ENCODE results near the gene C14orf180.

Gene C14orf180

DNA sequence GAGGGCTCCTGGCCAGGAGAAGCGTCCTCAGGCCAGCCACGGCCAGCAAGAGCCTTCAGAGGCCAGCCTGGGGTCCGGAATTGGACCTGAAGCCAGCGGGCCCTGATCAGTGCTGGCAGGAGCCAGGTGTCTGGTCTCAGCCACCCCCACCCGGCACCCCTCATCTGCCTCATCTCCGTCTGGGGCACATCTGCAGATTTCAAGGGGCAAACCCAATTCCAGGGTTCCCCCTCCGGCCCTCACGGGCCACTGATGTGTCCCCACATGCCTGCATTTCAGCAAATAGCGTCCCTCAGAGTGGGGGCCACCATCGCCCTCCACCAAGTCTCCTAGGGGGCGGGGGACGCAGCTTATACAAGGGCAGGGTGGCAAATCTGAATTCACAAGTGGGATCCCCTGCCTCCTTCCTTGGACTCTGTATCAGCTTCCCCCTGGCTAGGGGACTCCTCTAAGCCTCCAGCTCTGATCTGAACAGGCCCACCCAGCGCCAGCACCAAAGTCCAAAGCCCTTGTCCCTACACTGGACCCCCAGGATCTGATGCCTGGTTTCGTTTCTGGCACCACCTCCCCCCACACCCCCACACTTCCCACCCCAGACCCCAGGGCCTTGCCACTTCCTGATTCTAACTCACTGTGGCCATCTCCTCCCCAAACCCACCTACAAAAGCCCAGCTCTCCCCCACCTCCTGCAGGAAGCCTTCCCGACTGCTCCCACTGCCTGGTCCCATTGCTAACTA is 14.9 kb downstream of the C14orf180 start:
- TF ChIP-seq GATA2 (IDR thresholded peaks at IDR 0.05; ENCODE audit: low read depth, low read length), result no peak
- no peak for TF ChIP-seq GATA3 (IDR thresholded peaks at IDR 0.05; ENCODE audit: low read depth, low read length)

GRCh38 chr14:104595116-104595675 is 15.6 kb downstream of the C14orf180 start:
- TF ChIP-seq GATA3 (IDR thresholded peaks at IDR 0.05; ENCODE audit: low read depth, low read length) (no peak), GATA2 (IDR thresholded peaks at IDR 0.05; ENCODE audit: low read depth, low read length) (no peak)

- TF ChIP-seq GATA2 (IDR thresholded peaks at IDR 0.05; ENCODE audit: low read depth, low read length), result no peak
- TF ChIP-seq GATA3 (IDR thresholded peaks at IDR 0.05; ENCODE audit: low read depth, low read length), result no peak
Measured at GRCh38 chr14:104595911-104596450, 16.4 kb downstream of the C14orf180 start.

DNA sequence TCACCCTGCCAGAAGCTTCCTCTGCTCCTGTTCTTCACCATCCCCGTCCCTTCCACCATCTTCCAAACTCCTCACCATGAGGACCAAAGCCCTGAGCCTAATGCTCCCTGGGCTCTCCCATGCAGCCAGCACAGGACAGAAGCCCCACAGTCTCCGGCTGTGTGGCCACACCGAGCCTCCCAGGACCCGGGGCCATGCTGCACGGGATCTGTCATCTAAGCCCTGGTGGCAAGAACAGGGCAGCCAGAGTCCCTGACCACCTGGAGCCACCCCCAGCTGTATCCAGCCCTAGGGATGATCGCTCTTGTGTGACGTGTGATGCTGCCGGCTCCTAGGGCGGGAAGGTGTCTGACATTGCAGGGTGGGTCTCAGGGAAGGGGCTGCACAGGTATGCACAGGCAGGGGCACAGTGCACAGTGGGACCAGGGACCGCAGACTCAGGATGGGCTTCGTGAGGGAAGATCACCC is 16.9 kb downstream of the C14orf180 start:
- no peak for TF ChIP-seq GATA3 (IDR thresholded peaks at IDR 0.05; ENCODE audit: low read depth, low read length)

DNA sequence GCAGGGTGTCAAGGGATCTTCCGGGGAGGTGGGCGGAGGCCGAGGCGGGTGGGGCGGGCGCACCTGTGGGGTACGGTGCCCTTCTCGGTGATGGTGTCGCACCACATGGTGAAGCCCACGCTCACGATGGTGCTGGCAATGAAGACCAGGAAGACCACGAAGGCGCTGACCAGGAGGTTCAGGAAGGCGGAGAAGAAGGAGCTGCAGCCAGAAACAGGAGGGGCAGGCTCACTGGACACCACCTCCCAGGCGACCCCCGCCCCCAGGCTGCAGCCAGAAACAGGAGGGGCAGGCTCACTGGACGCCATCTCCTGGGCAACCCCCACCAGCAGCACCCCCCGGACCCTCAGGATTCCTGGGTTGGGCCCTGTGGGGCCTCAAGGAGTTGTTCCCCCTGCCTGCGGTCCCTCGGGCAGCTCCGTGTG is 17.4 kb downstream of the C14orf180 start:
- TF ChIP-seq GATA2 (IDR thresholded peaks at IDR 0.05; ENCODE audit: low read depth, low read length) (no peak), GATA3 (IDR thresholded peaks at IDR 0.05; ENCODE audit: low read depth, low read length) (no peak)

- no peak for TF ChIP-seq GATA3 (IDR thresholded peaks at IDR 0.05; ENCODE audit: low read depth, low read length)
- no peak for TF ChIP-seq GATA2 (IDR thresholded peaks at IDR 0.05; ENCODE audit: low read depth, low read length)
Measured at GRCh38 chr14:104597576-104597975, 18.0 kb downstream of the C14orf180 start.

- TF ChIP-seq GATA2 (IDR thresholded peaks at IDR 0.05; ENCODE audit: low read depth, low read length) (no peak), GATA3 (IDR thresholded peaks at IDR 0.05; ENCODE audit: low read depth, low read length) (no peak)
Measured at GRCh38 chr14:104598039-104598909, 18.7 kb downstream of the C14orf180 start.

- TF ChIP-seq GATA3 (IDR thresholded peaks at IDR 0.05; ENCODE audit: low read depth, low read length) (no peak), GATA2 (IDR thresholded peaks at IDR 0.05; ENCODE audit: low read depth, low read length) (no peak)
Measured at GRCh38 chr14:104598910-104599273, 19.3 kb downstream of the C14orf180 start.

DNA sequence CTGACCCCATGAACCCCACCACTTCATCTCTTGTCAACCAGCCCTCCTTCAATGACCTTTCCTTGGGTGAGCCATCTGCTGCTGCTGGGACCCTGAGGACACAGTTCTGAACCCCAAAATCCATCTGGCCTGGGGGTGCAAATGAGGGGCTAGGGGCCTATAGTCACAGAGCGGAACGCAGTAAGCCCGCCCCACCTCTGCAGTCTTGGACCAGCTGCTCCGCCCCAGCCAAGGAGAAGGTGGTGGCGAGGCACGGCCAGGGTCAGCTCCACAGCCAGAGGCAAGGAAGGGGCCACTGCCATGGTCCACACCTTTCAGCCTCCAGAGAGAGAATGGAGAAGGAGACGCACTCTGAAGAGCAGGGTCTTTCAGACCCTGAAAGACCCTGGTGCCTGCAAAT is 19.9 kb downstream of the C14orf180 start:
- no peak for TF ChIP-seq GATA2 (IDR thresholded peaks at IDR 0.05; ENCODE audit: low read depth, low read length)
- no peak for TF ChIP-seq GATA3 (IDR thresholded peaks at IDR 0.05; ENCODE audit: low read depth, low read length)

- TF ChIP-seq GATA3 (IDR thresholded peaks at IDR 0.05; ENCODE audit: low read depth, low read length), result no peak
- TF ChIP-seq GATA2 (IDR thresholded peaks at IDR 0.05; ENCODE audit: low read depth, low read length), result no peak
Measured at GRCh38 chr14:104600141-104600643, 20.6 kb downstream of the C14orf180 start.

- TF ChIP-seq GATA3 (IDR thresholded peaks at IDR 0.05; ENCODE audit: low read depth, low read length), result no peak
- no peak for TF ChIP-seq GATA2 (IDR thresholded peaks at IDR 0.05; ENCODE audit: low read depth, low read length)
Measured at GRCh38 chr14:104600805-104601204, 21.2 kb downstream of the C14orf180 start.

DNA sequence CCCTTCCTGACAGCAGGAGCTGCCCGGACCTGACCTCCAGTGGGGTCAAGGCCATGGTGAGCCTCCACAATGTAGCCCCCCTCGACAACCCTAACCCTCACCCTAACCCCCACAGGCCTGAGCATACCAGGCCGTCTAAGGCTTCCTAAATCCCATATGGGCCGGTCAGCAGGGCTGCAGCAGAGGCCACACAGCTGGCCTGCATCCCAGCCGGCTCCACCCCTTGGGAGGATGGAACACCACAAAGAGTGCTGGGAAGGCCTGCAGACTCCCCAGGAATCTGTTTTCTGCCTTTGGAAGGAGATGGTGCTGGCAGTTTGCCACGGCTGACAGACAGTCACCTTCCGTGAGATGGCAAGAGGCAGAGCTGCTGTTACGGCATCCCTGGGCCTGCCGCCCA is 22.2 kb downstream of the C14orf180 start:
- TF ChIP-seq GATA3 (IDR thresholded peaks at IDR 0.05; ENCODE audit: low read depth, low read length), result no peak
- peak; percentile 6; the same call in 1 of the 2 replicates for TF ChIP-seq GATA2 (IDR thresholded peaks at IDR 0.05; ENCODE audit: low read depth, low read length)

- TF ChIP-seq GATA3 (IDR thresholded peaks at IDR 0.05; ENCODE audit: low read depth, low read length) (no peak), GATA2 (IDR thresholded peaks at IDR 0.05; ENCODE audit: low read depth, low read length) (no peak)
Measured at GRCh38 chr14:104602315-104602932, 22.9 kb downstream of the C14orf180 start.

DNA sequence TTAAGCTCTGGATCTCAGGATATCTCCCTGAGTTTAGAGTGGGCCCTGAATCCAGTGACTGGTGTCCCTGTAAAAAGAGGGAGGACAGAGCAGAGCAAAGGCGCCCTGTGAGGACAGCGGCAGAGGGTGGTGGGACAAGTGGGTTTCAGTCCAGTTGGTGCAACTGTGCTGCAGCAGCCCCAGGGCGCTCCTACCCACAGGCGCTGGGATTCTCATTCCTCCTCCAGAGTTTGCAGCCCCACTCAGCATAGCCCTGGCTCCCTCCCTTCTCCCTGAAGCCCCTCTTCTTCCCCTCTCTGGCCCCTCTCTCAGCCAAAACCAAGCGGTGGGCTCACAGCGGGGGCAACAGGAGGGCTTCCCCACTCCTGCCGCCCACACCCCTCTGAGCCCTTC is 23.4 kb downstream of the C14orf180 start:
- TF ChIP-seq GATA3 (IDR thresholded peaks at IDR 0.05; ENCODE audit: low read depth, low read length) (no peak), GATA2 (IDR thresholded peaks at IDR 0.05; ENCODE audit: low read depth, low read length) (no peak)

All from SH-SY5Y (cell line).